Epithelial cell of proximal tubule (primary cell): ENCODE results near the gene PCP4L1. TPM values are rescaled to one million over a fixed set of nuclear protein-coding genes. Genes with fewer than 3 reads are reported as not detected.

Source experiments
- DNase-seq: peaks from one replicate; pipeline ENCODE4 v3.0.0-alpha.2; 2011; ENCODE audit warnings: low read depth
- H3K4me3 ChIP-seq: 2 replicates; pipeline ENCODE4 v1.5.1; 2011; ENCODE audit warnings: low read depth, mild to moderate bottlenecking, low read length
- CTCF ChIP-seq: conservative IDR thresholded peaks from 2 replicates; pipeline ENCODE4 v1.5.1; 2012; ENCODE audit warnings: low read depth, mild to moderate bottlenecking, low read length
- total RNA-seq: library from RNA; depleted of rRNA; stranded (reverse); fragments of >200 nt; gene quantifications from 2 replicates; pipeline ENCODE4 v1.2.3, GENCODE V29; 2015

Gene PCP4L1
- total RNA-seq, 1 donor from 2014 or later: 0.35 TPM

- no peak for TF ChIP-seq CTCF
- DNase-seq: no peak
- no peak overlapping the region for H3K4me3 ChIP-seq
Observed at GRCh38 chr1:161324020-161324419, 65.5 kb downstream of the PCP4L1 start.

- no peak for TF ChIP-seq CTCF
- no peak overlapping the region for H3K4me3 ChIP-seq
- no peak for DNase-seq
Observed at GRCh38 chr1:161330346-161330745, 71.8 kb downstream of the PCP4L1 start.

- no peak overlapping the region for H3K4me3 ChIP-seq
- no peak for DNase-seq
- no peak for TF ChIP-seq CTCF
Observed at GRCh38 chr1:161333166-161333565, 74.6 kb downstream of the PCP4L1 start.

Other genes starting within 250 kb of the PCP4L1 start
- gene F11R, start 237.6 kb upstream of the PCP4L1 start, total RNA-seq: 42.2 and 57.8 TPM in 2 replicates
- gene TSTD1, start 219.8 kb upstream of the PCP4L1 start, total RNA-seq: 52.0 and 148 TPM in 2 replicates
- gene USF1, start 212.8 kb upstream of the PCP4L1 start, total RNA-seq: 37.9 and 53.7 TPM in 2 replicates
- gene ARHGAP30, start 188.9 kb upstream of the PCP4L1 start, total RNA-seq: 0.06 and 0.07 TPM in 2 replicates
- 3.0 and 6.1 TPM in 2 replicates for gene NECTIN4, start 169.2 kb upstream of the PCP4L1 start, total RNA-seq
- gene KLHDC9, start 160.4 kb upstream of the PCP4L1 start, total RNA-seq: 2.6 and 6.5 TPM in 2 replicates
- 102 and 103 TPM in 2 replicates for gene PFDN2, start 140.7 kb upstream of the PCP4L1 start, total RNA-seq
- gene NIT1, start 140.6 kb upstream of the PCP4L1 start, total RNA-seq: 34.2 and 55.9 TPM in 2 replicates
- gene DEDD, start 126.1 kb upstream of the PCP4L1 start, total RNA-seq: 22.8 and 24.7 TPM in 2 replicates
- gene UFC1, start 104.8 kb upstream of the PCP4L1 start, total RNA-seq: 84.7 and 117 TPM in 2 replicates
- gene USP21, start 99.2 kb upstream of the PCP4L1 start, total RNA-seq: 10.2 and 20.6 TPM in 2 replicates
- gene PPOX, start 92.3 kb upstream of the PCP4L1 start, total RNA-seq: 20.3 and 22.0 TPM in 2 replicates
- 46.2 and 50.7 TPM in 2 replicates for gene B4GALT3, start 81.2 kb upstream of the PCP4L1 start, total RNA-seq
- gene ADAMTS4, start 59.7 kb upstream of the PCP4L1 start, total RNA-seq: under 0.01 TPM in 1 of 2 replicates, not detected in the other
- 104 and 124 TPM in 2 replicates for gene NDUFS2, start 56.4 kb upstream of the PCP4L1 start, total RNA-seq
- not detected in 2 replicates for gene FCER1G, start 43.5 kb upstream of the PCP4L1 start, total RNA-seq
- not detected in 2 replicates for gene APOA2, start 35.1 kb upstream of the PCP4L1 start, total RNA-seq
- 6.2 and 12.4 TPM in 2 replicates for gene TOMM40L, start 32.7 kb upstream of the PCP4L1 start, total RNA-seq
- not detected in 2 replicates for gene NR1I3, start 20.5 kb upstream of the PCP4L1 start, total RNA-seq
- 0.69 and 1.2 TPM in 2 replicates for gene MPZ, start 51.2 kb downstream of the PCP4L1 start, total RNA-seq
- 12.7 and 15.8 TPM in 2 replicates for gene SDHC, start 55.6 kb downstream of the PCP4L1 start, total RNA-seq
- not detected in 2 replicates for gene CFAP126, start 109.1 kb downstream of the PCP4L1 start, total RNA-seq
- gene FCGR2A, start 246.7 kb downstream of the PCP4L1 start, total RNA-seq: not detected in 2 replicates